Activated effector memory CD4-positive, alpha-beta T cell treated with Interleukin-2 at 50 U/mL for 16 hours (primary cell): ENCODE results near the gene L3MBTL4.
"Not testable (repeated sequence)": the region's sequence is repeated elsewhere in the genome, so short reads cannot be mapped to it uniquely, and the experiment has no call there.

ENCODE experiments used
- DNase-seq: peaks from one replicate; pipeline ENCODE4 v3.0.0-alpha.2; 2020

L3MBTL4 gene

GRCh38 chr18:6248017-6248416 is 166.7 kb downstream of the L3MBTL4 start:
- no peak for DNase-seq

GRCh38 chr18:6242004-6242403 is 172.7 kb downstream of the L3MBTL4 start:
- DNase-seq, result no peak

GRCh38 chr18:6239716-6240115 is 175.0 kb downstream of the L3MBTL4 start:
- no peak for DNase-seq

GRCh38 chr18:6236258-6236657 is 178.5 kb downstream of the L3MBTL4 start:
- no peak for DNase-seq

- no peak for DNase-seq
These were observed 192.4 kb downstream of the L3MBTL4 start for GRCh38 chr18:6222271-6222670.

- no peak for DNase-seq
These were observed 193.1 kb downstream of the L3MBTL4 start for GRCh38 chr18:6221602-6222014.

- DNase-seq, result no peak
These were observed 194.6 kb downstream of the L3MBTL4 start for GRCh38 chr18:6220129-6220528.

GRCh38 chr18:6219116-6219717 is 195.5 kb downstream of the L3MBTL4 start:
- DNase-seq, result no peak

GRCh38 chr18:6215888-6216287 is 198.8 kb downstream of the L3MBTL4 start:
- no peak for DNase-seq

GRCh38 chr18:6211174-6211504 is 203.6 kb downstream of the L3MBTL4 start:
- no peak for DNase-seq

- no peak for DNase-seq
These were observed 204.2 kb downstream of the L3MBTL4 start for GRCh38 chr18:6210349-6211173.

GRCh38 chr18:6207941-6208340 is 206.8 kb downstream of the L3MBTL4 start:
- no peak for DNase-seq

- DNase-seq, result no peak
These were observed 207.6 kb downstream of the L3MBTL4 start for GRCh38 chr18:6207116-6207515.

GRCh38 chr18:6205706-6206105 is 209.0 kb downstream of the L3MBTL4 start:
- DNase-seq, result no peak

- DNase-seq, result no peak
These were observed 210.2 kb downstream of the L3MBTL4 start for GRCh38 chr18:6204476-6204875.

GRCh38 chr18:6203791-6204190 is 210.9 kb downstream of the L3MBTL4 start:
- DNase-seq, result no peak

GRCh38 chr18:6202861-6203260 is 211.8 kb downstream of the L3MBTL4 start:
- DNase-seq, result no peak

GRCh38 chr18:6200204-6200774 is 214.4 kb downstream of the L3MBTL4 start:
- no peak for DNase-seq

GRCh38 chr18:6199777-6200176 is 214.9 kb downstream of the L3MBTL4 start:
- DNase-seq, result no peak

GRCh38 chr18:6198585-6198984 is 216.1 kb downstream of the L3MBTL4 start:
- DNase-seq, result no peak

GRCh38 chr18:6194640-6195039 is 220.1 kb downstream of the L3MBTL4 start:
- DNase-seq, result no peak

GRCh38 chr18:6185782-6186181 is 228.9 kb downstream of the L3MBTL4 start:
- not testable (repeated sequence) for DNase-seq

- no peak for DNase-seq
These were observed 239.5 kb downstream of the L3MBTL4 start for GRCh38 chr18:6174983-6175745.

- no peak for DNase-seq
These were observed 244.1 kb downstream of the L3MBTL4 start for GRCh38 chr18:6170604-6171003.
